Retina (tissue), 1 donor: ENCODE measurements around the gene DBN1.

Source experiments
- DNase-seq: peaks from one replicate; pipeline ENCODE4 v3.0.0-alpha.2; 2016

DBN1 gene

GRCh38 chr5:177473443-177474001 lies at the start of gene DBN1:
TSS of gene DBN1 (minus strand) at chr5:177473634. CDS start at chr5:177473521, 113 bp downstream.
- peak; percentile 81 for DNase-seq

- DNase-seq: no peak
These were observed 47.6 kb upstream of the DBN1 start for GRCh38 chr5:177520916-177521513.

GRCh38 chr5:177520271-177520670 lies 46.8 kb upstream of the DBN1 start:
- DNase-seq: no peak

GRCh38 chr5:177519463-177520235 lies 46.2 kb upstream of the DBN1 start:
- DNase-seq: no peak

- peak; percentile 95 for DNase-seq
These were observed 43.5 kb upstream of the DBN1 start, which contains the start of gene DDX41 for GRCh38 chr5:177516601-177517568. TSS of gene DDX41 (minus strand) at chr5:177516961. CDS start at chr5:177516945, 16 bp downstream.

- DNase-seq: no peak
These were observed 42.1 kb upstream of the DBN1 start for GRCh38 chr5:177515580-177515979.

- DNase-seq: no peak
These were observed 41.1 kb upstream of the DBN1 start for GRCh38 chr5:177514541-177514940.

- DNase-seq: no peak
These were observed 40.1 kb upstream of the DBN1 start for GRCh38 chr5:177513500-177513899.

- DNase-seq: no peak
These were observed 39.4 kb upstream of the DBN1 start for GRCh38 chr5:177512736-177513380.

GRCh38 chr5:177511796-177512675 lies 38.6 kb upstream of the DBN1 start:
- DNase-seq: no peak

GRCh38 chr5:177511181-177511580 lies 37.7 kb upstream of the DBN1 start:
- no peak for DNase-seq

GRCh38 chr5:177510567-177511053 lies 37.2 kb upstream of the DBN1 start:
- DNase-seq: no peak

- DNase-seq: no peak
These were observed 36.6 kb upstream of the DBN1 start for GRCh38 chr5:177509991-177510566.

- DNase-seq: no peak
These were observed 36.0 kb upstream of the DBN1 start, which contains the start of gene DOK3 for GRCh38 chr5:177509381-177509951. TSS of gene DOK3 (minus strand) at chr5:177509826. CDS start at chr5:177509540, 286 bp downstream.

- peak; percentile 44 for DNase-seq
These were observed 35.4 kb upstream of the DBN1 start for GRCh38 chr5:177508837-177509236.

GRCh38 chr5:177508221-177508611 lies 34.8 kb upstream of the DBN1 start:
- no peak for DNase-seq

- no peak for DNase-seq
These were observed 34.3 kb upstream of the DBN1 start for GRCh38 chr5:177507596-177508220.

GRCh38 chr5:177507165-177507564 lies 33.7 kb upstream of the DBN1 start:
- DNase-seq: no peak

GRCh38 chr5:177505075-177505474 lies 31.6 kb upstream of the DBN1 start:
- no peak for DNase-seq
